K562 (cell line): ENCODE results near the gene PARP15. TPM values are rescaled to one million over a fixed set of nuclear protein-coding genes. Genes with fewer than 3 reads are reported as not detected.

Source experiments
- ARID1B ChIP-seq: fragments of 450-650 bp; IDR thresholded peaks from 2 replicates; pipeline ENCODE4 v1.6.1; 2016; ENCODE audit warnings: antibody characterized with exemption, mild to moderate bottlenecking, inconsistent platforms
- CSDE1 ChIP-seq, 2 experiments: fragments of 450-650 bp; IDR thresholded peaks; 2 replicates each; pipeline ENCODE4 v1.6.1; 2016; ENCODE audit warnings: mild to moderate bottlenecking in 1 of 2
- DLX4 ChIP-seq: fragments of 250-450 bp; sonication (Bioruptor Pico); IDR thresholded peaks from 2 replicates; pipeline ENCODE4 v1.6.1; 2021; ENCODE audit warnings: mild to moderate bottlenecking
- GABPB2 ChIP-seq: fragments of 250-450 bp; sonication (Bioruptor Pico); conservative IDR thresholded peaks from 2 replicates; pipeline ENCODE4 v1.5.1; 2021; ENCODE audit warnings: mild to moderate bottlenecking
- GTF2B ChIP-seq: IDR thresholded peaks from 2 replicates; pipeline ENCODE4 v1.6.1; 2011; ENCODE audit not compliant: insufficient read length; ENCODE audit errors: extremely low read depth
- GTF3C2 ChIP-seq: IDR thresholded peaks from 3 replicates; pipeline ENCODE4 v1.6.1; 2011; ENCODE audit warnings: borderline replicate concordance, mild to moderate bottlenecking, moderate library complexity; ENCODE audit not compliant: insufficient read length; ENCODE audit errors: extremely low read depth
- MAFK ChIP-seq: IDR thresholded peaks from 2 replicates; pipeline ENCODE4 v1.6.1; 2011; ENCODE audit warnings: low read length, improper control_type of control experiment
- NFE2 ChIP-seq: IDR thresholded peaks from 2 replicates; pipeline ENCODE4 v1.6.1; 2014; ENCODE audit warnings: antibody characterized with exemption, low read depth
- NFXL1 ChIP-seq: fragments of 450-650 bp; formaldehyde crosslinking; IDR thresholded peaks from 2 replicates; pipeline ENCODE4 v1.4.0; 2021; ENCODE audit warnings: mild to moderate bottlenecking
- SAFB2 ChIP-seq: fragments of 200-400 bp; formaldehyde crosslinking; IDR thresholded peaks from 2 replicates; pipeline ENCODE4 v1.6.1; 2018; ENCODE audit warnings: borderline replicate concordance, low read length, low read depth, moderate library complexity; ENCODE audit not compliant: severe bottlenecking
- SMARCA4 ChIP-seq: fragments of 450-650 bp; IDR thresholded peaks from 2 replicates; pipeline ENCODE4 v1.6.1; 2016
- SRSF7 ChIP-seq: fragments of 200-400 bp; formaldehyde crosslinking; optimal IDR thresholded peaks from 2 replicates; pipeline ENCODE3; 2017; ENCODE audit warnings: mild to moderate bottlenecking, low read depth, low read length
- USF1 ChIP-seq: sonication (generic); formaldehyde crosslinking; IDR thresholded peaks from 2 replicates; pipeline ENCODE4 v1.9.0; 2022; ENCODE audit warnings: mild to moderate bottlenecking, missing genetic modification reagents
- VEZF1 ChIP-seq: fragments of 200-800 bp; sonication (Bioruptor generic); IDR thresholded peaks from 2 replicates; pipeline ENCODE4 v1.6.1; 2017; ENCODE audit warnings: missing genetic modification characterization, missing compliant biosample characterization
- ZFP1 ChIP-seq: fragments of 450-650 bp; formaldehyde crosslinking; IDR thresholded peaks from 2 replicates; pipeline ENCODE4 v1.4.0; 2020; ENCODE audit warnings: mild to moderate bottlenecking, mixed read lengths
- ZNF592 ChIP-seq: fragments of 450-650 bp; IDR thresholded peaks from 2 replicates; pipeline ENCODE4 v1.6.1; 2017; ENCODE audit warnings: antibody characterized with exemption, mild to moderate bottlenecking
- ZNF696 ChIP-seq: fragments of 250-450 bp; sonication (Bioruptor Pico); conservative IDR thresholded peaks from 2 replicates; pipeline ENCODE4 v1.4.0; 2020; ENCODE audit warnings: mild to moderate bottlenecking, moderate library complexity
- polyA plus RNA-seq, 8 experiments: library from polyadenylated mRNA; depleted of rRNA in 4 of 8; stranded (reverse) in 5 of 8; unstranded in 3 of 8; fragments of >200 nt; fragmentation: Nextera tagmentation in 2 of 8; fragmentation: Illumina TruSeq in 1 of 8; extraction: Ambion mirVana in 2 of 8; extraction: Trizol in 1 of 8; gene quantifications; 2 replicates each; pipeline versions ENCODE4 v1.2.1 to v1.2.3, GENCODE V29; 2011 to 2014; ENCODE audit warnings: inconsistent platforms in 1 of 8, missing spikeins in 1 of 8
- total RNA-seq, 7 experiments: library from RNA; depleted of rRNA in 6 of 7; stranded (reverse); fragments of >200 nt in 6 of 7; fragmentation: Illumina TruSeq in 2 of 7; extraction: Trizol in 2 of 7; gene quantifications; 2 replicates each; pipeline versions ENCODE4 v1.2.1 to v1.2.3, GENCODE V29; 2011 to 2021; ENCODE audit warnings: low replicate concordance in 1 of 7

The PARP15 gene
- total and polyA plus RNA-seq, 9 of the 15 experiments (the other 6 are each of a cell fraction or from before 2014, with no cell fraction given), result 0.05 to 0.40 (median 0.13) TPM

- no peak for TF ChIP-seq GTF3C2
- peak; percentile 11; the same call in 1 of the 2 replicates for TF ChIP-seq ARID1B
- no peak for TF ChIP-seq ZNF696
- TF ChIP-seq GTF2B, result no peak
- TF ChIP-seq CSDE1 (IDR thresholded peaks at IDR 0.05), result no peak
- TF ChIP-seq ZFP1, result no peak
- TF ChIP-seq NFXL1 (CRISPR knock-in tag), result no peak
- no peak for TF ChIP-seq SAFB2
- no peak for TF ChIP-seq SRSF7
- TF ChIP-seq USF1 (CRISPR knock-in tag), result no peak
- TF ChIP-seq MAFK, result peak; percentile 22; the same call in 1 of the 2 replicates
- TF ChIP-seq NFE2, result peak; percentile 75
- TF ChIP-seq GABPB2 (CRISPR knock-in tag), result no peak
- no peak for TF ChIP-seq ZNF592
- peak; percentile 74 for TF ChIP-seq VEZF1 (CRISPR knock-in tag)
- no peak for TF ChIP-seq DLX4 (CRISPR knock-in tag)
- TF ChIP-seq SMARCA4, result 0 out of 2 replicates have a peak, but pooled peaks have one; percentile 24
Observed at GRCh38 chr3:122680475-122681283, 103.2 kb downstream of the PARP15 start, which contains the start of gene PARP14 (continued).
